Stimulated activated CD4-positive, alpha-beta T cell treated with anti-CD3 and anti-CD28 coated beads, Interleukin-12 subunit alpha, Interleukin-12 subunit beta, amount 100 ng/mL, for 24 hours (primary cell): ENCODE results near the gene TRIM77.
"Not testable (repeated sequence)": the region's sequence is repeated elsewhere in the genome, so short reads cannot be mapped to it uniquely, and the experiment has no call there.

Experiments used
- DNase-seq, 2 experiments: peaks; one replicate each; pipeline ENCODE4 v3.0.0-alpha.2; 2020; ENCODE audit warnings: low read depth in 2 of 2

TRIM77 gene

GRCh38 chr11:89709999-89710398 is at the start of gene TRIM77:
TSS of gene TRIM77 (plus strand) at chr11:89710299. CDS start at chr11:89710299, 0 bp downstream.
- DNase-seq, result not testable (repeated sequence)

- DNase-seq, result no peak
These were observed 43.1 kb upstream of the TRIM77 start for GRCh38 chr11:89667001-89667400.

DNA sequence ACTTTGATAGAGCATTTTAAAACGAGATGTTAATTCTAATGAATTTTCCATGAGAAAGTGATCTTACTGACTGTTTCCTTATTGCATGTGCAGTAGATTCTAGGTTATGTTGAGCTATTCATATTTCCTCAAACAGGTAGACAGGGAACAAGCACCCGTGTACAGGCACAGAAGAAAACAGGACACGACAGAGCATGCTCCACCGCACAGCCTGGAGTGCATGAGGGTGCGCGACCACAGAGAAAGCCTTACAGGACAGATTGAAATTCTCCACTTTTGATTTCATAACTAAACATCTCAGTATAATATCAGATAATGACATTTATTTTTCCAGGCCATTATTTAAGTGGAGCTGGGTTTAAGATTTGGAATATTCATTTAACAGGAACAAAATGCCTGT is 41.9 kb upstream of the TRIM77 start:
- DNase-seq, result not testable (repeated sequence)

- not testable (repeated sequence) for DNase-seq
These were observed 40.5 kb upstream of the TRIM77 start for GRCh38 chr11:89669586-89669985.

GRCh38 chr11:89669993-89670669 is 40.0 kb upstream of the TRIM77 start:
- not testable (repeated sequence) for DNase-seq

DNA sequence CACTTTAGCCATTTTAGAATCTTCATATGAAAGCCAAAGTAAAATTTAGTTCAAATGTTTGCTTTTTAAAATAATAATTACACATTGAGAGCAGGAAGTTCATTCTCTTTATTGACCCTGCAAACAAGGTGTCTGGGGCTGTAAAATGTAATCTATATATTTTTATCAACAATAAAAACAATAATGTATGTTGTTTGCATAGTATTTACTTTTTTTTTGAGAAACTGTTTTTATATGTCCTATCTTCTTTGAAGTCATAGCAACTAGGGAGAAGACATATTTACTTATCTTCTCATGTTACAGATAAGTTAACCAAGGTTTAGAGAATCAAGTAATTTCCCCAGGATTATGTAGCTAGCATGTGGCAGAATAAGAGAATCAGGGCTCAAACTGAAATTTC is 37.6 kb upstream of the TRIM77 start:
- not testable (repeated sequence) for DNase-seq

DNA sequence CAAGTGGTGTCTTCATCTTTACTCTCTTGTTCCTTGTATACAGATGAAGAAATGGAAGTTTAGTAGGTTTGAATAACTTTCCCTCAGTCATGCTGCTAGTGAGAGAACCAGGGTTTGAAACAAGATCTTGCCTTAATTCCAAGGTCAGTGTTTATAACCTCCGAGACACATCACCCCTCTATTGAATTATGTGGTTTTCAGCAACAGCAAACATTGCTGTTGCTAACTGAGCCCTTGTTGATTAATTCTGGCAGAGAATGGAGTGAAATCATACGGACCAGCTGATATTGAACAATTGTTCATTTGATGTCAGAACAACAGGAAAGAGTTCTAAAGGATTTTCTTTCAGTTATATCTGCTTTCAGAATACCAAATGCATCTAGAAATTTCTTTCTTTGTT is 36.7 kb upstream of the TRIM77 start:
- not testable (repeated sequence) for DNase-seq

DNA sequence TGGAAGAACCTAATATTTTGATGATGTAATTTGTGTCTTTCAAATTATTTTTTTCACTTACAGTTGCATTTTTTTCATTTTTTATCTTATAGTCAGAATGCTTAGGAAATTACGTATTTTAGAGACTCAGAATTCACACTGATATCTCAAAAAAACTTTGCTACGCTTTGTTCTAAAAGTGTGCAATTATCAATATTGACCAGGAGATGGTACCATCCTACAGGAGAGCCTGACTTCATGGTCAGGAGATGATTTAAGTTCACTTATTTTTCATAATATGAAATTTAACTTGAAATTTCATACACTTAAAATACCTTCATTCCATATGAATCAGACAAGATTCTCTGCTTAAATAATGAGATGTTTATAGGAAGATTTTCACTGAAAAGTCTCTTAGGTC is 34.7 kb upstream of the TRIM77 start:
- DNase-seq, result not testable (repeated sequence)

GRCh38 chr11:89675948-89676347 is 34.2 kb upstream of the TRIM77 start:
- not testable (repeated sequence) for DNase-seq

DNA sequence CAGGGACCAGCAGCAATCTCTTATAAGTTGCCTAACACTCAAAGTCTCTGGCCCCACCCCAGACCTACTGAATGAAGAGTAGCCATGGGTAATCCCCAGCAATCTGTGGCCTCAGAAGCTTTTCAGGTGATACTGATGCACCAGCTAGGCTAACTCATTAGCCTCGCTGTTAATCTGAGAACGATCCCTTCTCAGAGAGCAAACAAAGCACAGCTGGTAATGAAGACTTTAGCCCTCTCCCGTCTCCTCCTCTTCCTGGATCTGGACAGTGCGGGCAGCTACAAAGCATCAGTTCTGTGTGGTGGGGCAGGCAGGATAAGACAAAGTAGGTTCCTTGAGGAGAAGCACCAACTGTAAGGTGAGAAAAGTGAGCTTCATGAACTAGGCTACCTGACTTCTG is 3.0 kb upstream of the TRIM77 start:
- not testable (repeated sequence) for DNase-seq

DNA sequence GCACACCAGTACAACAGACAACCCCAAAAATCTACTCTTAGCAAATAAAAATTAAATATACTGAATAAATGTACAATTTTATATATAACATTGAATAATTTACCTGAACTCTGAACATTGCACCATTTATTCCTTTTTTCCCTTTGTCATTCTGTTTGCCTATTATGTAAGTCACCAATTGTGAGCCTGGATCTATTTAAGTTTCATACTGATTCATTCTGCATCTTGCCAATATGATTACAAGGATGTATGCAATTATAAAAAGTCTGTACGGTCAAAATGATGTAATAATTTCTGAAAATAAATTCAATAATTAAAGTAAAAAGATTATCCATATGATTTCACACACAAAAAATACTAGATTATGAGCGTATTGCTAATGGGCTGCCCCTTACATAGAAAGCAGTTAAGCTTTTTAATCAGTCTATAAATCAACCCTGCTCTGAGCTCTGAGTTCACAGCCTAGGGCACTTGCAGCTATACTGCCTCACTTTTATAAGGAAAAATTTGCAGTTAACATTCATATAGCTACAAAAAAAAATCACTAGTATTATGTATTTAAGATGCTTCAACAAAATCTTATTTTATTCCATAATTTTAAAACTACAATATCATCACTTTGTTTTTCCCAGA is 14.9 kb downstream of the TRIM77 start:
- DNase-seq, result not testable (repeated sequence)

DNA sequence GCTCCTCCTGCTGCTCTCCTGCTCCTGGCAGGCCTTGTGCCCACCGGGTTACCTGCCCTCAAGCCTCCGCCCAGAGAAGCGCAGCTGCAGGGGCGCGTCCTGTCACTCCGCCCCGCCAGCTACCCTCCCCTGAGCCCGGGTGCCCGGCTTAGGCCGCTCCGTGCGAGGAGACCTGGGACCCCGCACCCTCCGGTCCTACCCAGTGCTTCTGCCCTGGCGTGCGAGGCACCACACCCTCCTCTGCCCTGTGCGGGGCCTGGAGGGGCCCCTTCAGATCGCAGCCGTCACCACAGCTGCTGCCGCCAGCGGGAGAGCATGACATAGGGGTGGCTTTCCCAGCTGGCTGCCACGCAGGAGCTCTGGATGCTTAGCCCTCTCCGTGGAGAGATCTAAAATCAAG is 20.1 kb downstream of the TRIM77 start:
- DNase-seq, result not testable (repeated sequence)

GRCh38 chr11:89736566-89736965 is 26.5 kb downstream of the TRIM77 start:
- DNase-seq, result no peak

DNA sequence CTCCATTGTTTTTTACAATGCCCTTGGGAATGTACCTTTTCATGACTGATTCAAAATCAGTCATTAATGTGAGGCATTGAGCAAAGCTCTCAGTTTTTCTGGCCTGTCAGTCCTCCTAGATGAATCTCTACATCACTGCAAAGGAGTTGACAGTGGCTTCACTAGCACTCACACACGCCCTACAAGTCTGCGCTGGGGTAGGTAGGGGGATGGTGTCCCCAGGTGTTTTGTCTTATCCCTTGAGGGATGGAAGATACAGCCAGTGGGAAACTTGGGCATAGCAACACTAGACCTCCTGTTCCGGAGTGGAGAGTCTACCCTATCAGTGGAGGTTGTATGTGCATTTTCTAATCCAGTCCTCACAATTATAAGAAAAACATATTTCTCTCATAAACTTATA is 27.0 kb downstream of the TRIM77 start:
- DNase-seq, result no peak

GRCh38 chr11:89741406-89741805 is 31.3 kb downstream of the TRIM77 start:
- not testable (repeated sequence) for DNase-seq

DNA sequence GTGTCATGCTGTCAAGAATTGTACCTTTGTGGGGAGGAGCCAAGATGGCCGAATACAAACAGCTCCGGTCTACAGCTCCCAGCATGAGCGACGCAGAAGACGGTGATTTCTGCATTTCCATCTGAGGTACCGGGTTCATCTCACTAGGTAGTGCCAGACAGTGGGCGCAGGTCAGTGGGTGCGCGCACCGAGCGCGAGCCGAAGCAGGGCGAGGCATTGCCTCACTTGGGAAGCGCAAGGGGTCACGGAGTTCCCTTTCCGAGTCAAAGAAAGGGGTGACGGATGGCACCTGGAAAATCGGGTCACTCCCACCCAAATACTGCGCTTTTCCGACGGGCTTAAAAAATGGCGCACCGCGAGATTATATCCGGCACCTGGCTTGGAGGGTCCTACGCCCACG is 34.1 kb downstream of the TRIM77 start:
- DNase-seq, result not testable (repeated sequence)

DNA sequence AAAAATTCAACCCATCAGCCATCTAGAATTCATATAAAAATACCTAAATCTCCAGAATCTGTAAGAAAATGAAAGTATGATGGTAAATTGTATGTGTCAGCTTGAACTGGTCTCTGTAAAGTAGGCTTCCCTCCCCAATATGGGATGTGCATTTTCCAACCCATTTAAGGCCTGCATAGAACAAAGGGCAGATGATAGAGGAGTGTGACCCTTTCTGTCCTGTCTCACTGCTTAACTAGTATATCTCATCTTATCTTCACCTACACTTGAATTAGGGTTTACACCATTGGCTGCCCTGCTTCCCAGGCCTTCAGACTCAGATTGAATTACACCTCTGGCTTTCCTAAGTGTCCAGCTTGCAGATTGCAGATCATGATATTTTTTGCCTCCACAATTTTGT is 40.7 kb downstream of the TRIM77 start:
- DNase-seq, result not testable (repeated sequence)
